HG03175 (cell line): ENCODE measurements around the gene TRNT1.

Source experiments
- ATAC-seq: cut with Tn5 transposase; IDR thresholded peaks from one replicate; pipeline ENCODE4 v1.9.1; 2021; ENCODE audit warnings: mild to moderate bottlenecking, moderate library complexity; ENCODE audit not compliant: unreplicated experiment

Gene TRNT1

DNA sequence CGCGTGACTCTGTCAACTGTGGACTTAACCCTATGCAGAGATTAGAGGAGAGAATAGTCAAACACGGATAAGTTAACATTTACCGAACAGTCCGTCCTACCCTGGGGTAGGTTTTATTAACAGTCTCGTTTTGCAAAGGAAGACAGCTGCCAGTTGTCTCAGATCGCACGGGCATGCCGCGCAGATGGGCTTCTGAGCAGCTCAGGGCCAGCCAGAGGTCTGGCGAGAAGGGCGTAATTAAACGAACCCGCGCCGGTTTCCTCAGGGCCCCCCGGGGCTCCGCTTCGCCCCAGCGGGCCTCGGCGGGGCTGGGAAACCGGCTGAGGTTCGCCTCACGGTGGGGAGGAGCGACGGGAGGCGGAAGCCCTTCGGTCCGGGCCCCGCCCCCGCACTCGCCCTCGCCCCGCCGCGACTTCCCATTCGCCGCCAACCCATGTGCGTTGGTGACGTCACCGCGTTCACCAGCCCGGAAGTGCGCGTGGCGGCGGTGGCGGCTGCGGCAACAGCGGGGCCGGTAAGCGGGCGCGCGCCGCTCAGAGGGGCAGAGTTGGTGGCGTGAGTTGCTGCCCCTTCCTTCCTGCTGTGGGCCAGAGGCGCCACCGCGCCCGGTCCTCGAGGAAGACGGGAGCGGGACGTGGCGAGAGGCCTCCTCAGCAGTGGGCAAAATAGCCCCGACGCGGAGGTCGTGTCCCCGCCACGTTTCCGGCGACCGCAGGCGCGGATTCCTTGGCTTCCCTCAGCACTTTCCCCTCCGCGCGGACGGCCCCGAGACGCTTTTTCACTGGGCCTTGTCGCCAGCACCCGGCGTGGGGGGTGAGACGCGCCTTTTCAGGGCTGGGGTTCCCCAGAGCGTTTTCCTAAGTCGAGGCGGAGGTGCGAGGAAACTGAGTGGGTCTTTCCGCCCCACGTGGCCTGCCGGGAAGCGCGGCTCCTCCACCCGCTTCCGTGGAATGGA, at the start of gene TRNT1:
Gene TRNT1 (plus strand): TSS at position 464 of the 955 bp plus-strand sequence. CDS start 2,101 bp downstream, outside the sequence.
- ATAC-seq: peak; percentile 96

DNA sequence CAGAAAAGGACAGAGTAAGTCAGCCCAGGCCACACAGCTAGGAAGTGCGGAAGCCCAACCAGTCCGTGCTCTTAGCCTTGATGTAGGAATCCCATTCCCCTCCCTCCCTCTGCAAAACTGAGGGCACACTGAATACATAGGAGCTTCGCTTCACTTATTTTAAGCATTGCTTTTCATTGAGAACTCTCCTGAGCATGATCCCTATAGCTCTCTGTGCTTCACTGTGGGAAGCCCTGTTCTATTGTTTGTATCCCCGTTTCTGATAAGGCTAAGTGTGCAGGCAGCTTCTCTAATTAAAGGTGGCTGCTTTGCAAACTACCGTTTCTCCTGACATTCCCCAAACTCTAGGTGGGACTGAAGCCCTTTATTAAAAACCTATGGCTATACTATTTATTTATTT, 46.4 kb upstream of the TRNT1 start:
- ATAC-seq: no peak

DNA sequence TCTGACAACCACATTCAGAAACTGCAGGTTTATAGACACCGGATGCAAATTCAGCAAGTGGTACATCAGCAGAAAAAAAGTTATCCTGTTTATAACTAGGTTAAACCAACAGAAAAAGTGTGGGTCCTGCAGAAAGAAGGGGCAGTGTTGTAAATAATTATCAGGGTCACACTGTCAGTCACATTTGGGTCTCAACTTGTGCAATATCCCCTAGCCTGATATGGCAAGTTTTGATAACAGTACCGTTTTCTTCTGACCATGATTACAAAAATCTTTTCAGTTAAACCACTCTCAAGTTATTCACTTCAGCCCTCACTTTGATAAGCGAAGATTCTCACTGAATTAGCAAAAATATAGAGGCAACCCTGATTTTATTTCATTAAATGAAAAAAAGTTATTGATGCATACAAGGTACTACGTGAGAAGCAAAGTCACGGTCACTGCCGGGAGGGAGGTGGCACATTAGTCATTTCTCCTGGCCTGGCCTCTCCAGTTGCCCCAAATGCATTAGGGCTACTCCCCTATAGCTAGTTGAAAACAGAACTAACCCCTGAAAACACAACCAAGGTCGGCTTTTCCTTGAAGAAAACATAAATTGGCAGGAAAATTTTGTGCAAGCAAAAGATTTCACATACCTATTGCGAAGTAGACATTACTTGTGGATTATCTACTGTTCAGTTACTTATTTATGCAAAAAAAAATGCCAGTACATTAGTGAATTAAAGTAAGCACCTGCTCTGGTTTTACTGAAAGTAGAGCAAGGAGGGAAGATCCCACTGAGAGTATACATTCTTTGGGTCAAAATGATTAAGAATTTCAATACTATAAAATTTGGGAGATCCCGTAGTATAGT, 45.1 kb upstream of the TRNT1 start:
- peak; percentile 52 for ATAC-seq

DNA sequence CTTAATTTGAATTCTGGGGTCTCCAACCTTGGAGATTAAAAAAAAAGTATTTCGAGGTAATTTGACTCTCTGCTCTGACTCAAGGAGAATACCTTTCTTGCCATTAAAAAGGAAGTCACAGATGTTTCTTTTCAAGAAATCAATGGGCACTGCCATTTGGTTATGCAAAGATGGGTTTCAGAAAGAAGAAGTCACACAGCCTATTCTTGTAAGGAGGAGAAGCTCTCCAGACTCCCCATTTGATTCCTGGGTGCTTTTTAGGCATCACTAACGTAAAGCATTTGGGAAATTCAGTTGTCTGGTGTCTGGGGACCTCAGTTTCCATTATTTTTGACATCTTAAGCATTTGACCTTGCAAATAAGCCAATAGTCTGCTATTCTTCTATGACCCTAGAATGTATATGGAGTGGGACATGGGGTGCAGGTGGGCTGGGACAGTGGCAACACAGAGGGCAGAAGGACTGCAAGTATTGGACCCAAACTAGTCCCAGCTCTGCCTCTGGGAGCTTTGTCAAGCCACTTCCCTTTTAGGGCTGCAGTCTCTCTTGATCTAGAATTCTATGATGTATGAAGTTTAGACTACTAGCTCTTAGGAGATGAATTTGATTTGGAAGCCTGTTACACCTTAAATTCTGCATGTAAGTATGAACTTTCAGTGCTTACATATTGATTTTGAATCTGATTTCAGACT, 44.4 kb upstream of the TRNT1 start:
- peak; percentile 61 for ATAC-seq

DNA sequence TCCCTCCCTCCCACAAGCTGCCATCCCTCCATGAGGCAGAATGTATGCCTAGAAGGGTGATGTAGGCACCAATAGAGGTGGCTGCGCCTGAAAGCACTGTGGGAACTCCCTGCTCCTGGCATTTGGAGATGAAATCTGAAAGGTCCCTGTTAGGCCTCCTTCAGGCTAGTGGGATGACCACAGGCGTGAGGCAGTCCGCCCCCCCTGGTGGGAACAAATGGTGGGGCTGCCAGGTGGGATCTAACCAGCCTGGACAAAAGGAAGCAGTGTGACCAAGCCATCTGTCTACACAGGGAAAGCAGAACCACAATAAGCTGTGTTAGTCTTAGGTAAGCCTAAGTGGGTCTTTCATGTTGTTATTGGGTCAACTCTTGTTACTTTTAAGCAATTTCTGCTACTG, 41.9 kb upstream of the TRNT1 start:
- ATAC-seq: no peak

DNA sequence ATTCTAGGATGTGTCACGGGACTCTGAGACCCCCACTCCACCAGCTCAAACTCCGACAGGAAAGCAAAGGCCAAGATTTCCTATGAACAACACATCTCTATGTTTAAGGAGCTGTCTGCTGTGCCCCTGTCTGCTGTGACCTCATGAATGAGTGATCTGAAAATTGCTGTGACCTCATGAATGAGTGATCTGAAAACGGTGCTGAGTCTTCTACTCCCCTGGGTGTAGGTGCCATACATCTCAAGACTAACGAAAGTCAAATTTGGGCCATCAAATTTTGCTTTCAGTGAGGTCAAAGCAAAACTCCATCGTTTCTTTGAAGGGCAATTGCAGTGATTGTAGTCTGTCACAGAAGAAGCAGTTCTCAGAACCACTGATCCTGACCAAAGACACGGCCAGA, 41.0 kb upstream of the TRNT1 start:
- ATAC-seq: no peak

DNA sequence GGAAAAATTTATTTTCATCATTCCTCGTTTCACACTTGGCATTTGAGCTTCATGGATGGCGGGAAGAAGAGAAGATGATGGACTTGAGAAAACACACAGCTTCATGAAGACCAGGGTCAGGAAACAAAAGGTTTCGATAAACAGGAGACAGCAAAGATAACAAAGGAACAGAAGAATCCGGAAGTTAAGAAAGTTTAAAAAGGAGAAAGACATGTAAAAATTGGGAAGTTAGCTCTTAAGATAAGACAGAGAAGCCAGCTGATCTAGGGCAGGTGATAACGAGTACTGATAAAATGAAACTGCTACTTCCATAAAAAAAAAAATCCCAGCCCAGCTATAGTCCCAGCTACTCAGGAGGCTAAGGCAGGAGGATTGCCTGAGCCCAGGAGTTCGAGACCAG, 40.5 kb upstream of the TRNT1 start:
- ATAC-seq: no peak

DNA sequence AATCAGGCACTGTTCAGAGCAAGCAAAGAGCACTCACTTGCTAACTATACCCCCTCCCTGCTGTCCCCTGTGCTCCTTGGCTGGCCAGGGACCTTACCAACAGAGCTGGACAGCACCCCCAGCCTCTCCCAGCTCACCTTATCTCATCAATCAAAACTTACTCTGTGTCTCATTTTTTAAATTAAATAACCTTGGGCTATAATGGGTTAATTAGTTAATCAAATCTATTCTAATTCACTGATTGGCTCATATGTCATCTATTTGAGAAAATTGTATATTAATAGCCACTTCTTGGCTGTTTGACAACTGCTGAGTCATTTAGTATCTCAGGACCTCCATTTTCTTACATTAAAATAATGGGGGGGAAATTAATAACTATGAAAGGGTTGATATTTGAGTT, 39.5 kb upstream of the TRNT1 start:
- ATAC-seq: no peak

DNA sequence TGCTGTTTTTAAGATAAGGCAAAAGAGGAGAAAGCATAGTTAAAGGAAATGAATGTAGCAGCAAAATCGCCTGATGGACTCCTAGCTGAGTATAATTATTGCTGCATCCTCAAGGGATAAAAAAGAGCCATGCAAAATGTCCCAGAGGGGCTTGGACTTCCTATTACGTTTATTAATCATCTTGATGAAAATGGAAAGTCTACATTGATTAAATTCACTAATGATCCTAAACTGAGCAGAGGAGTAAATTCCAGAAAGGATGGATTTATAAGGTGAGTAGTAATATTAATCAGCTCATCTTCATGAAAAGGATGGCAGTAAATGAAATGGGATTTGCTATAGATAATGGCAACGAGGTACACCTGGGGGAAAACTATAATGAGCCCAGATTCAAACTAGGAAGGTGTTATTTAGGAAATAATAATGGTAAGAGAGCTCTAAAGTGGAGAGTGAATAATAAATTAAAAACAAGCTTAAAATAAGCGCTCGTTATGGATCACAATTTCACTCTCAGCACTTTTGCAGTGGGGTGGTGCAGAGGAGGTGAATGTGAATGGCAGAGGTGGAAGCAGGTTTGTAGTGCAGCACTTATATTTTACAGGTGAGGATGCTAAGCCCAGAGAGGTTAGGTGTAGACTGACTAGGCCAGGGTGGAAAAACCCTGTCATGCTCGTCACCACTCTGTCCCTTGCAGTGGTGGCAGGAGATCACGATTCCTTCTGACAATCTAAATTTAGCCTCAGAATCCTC, 38.8 kb upstream of the TRNT1 start:
- ATAC-seq: no peak

DNA sequence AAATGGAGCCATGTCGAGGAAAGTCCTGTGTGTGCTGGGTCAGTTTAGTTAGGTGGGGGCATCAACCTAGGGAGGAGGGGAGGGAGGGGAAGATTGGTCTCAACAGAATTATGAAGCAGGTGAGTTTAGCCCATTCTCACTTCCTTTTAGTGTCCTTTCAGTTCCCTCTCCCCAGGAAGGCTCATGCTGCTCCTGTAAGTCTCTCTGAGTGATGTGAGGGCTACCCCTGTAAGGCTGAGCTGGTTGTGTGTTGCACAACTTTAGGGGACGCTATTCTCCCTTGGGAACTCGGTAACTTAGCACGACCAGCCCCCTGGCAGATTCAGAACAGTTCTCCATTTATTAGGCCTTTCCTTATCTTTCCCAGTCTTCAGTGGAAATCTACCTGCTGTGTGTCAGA, 37.7 kb upstream of the TRNT1 start:
- ATAC-seq: peak; percentile 97

DNA sequence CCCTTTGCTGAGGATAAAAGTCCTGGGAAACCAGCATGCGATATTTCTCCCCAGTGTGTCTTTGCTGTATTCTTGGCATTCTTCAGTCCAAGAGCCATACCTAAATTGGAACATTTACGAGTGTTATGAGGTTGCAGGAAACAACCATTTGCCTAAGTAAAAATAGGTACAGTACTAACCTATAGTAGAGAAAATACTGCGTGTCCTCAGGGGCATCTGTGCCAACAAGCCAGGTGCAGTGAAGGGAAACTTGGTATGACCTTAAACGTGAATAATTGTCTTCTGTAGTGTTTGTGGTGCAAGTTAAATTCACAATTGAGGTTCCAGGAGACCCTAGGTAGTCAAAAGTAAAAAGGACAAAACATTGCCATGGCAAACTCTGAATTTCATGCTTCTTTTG, 28.8 kb upstream of the TRNT1 start:
- no peak for ATAC-seq

DNA sequence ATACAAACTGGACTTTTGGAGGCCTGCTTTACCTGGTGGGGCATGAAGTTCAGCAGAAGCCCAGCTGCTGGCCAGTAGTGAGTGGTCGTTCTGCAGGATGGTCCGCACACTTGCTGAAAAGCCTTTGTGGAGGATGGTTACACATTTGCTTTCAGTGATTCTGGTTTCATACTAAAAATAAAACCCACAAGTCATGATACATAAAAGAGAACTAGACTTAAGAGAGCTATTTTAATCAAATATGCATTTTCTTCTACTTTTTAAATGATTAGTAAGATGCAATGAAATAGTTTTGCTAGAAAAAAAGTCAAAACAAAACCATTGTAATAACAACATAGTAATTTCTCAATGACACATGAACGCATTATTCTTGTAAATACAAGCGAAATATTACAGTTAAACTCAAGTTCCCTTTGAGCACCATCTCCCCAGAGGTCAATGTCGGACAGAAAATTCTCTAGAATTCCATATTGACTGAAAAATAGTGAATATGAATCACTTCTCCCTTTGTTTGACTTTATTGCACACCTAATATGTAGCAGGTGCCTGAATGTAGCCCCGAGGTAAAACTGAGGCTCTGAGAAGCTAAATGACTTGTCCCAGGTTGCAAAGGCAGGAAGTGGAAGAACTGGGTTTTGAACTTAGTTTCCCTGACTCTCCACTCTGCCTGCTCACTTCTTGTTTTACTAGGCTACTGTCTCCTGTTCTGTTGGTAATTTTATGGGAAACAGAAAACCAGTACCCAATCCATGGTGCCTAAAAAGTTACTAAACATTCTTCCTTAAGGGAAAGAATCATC, 24.9 kb upstream of the TRNT1 start:
- peak; percentile 42 for ATAC-seq

DNA sequence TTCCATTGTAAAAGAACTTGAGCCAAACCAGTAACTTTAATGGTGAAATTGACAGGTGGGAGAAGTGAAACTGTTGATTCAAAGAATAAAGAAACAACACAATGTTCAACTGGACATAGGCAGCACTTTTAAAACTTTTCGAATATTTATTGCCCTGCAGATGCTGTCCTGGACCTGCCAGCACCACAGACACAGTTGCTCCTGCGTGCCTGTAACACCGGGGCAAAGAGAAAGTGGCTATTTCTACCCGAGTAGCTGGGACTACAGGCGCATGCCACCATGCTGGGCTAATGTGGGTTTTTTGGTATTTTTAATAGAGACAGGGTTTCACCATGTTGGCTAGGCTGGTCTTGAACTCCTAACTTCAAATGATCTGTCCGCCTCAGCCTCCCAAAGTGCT, 24.0 kb upstream of the TRNT1 start:
- ATAC-seq: no peak

DNA sequence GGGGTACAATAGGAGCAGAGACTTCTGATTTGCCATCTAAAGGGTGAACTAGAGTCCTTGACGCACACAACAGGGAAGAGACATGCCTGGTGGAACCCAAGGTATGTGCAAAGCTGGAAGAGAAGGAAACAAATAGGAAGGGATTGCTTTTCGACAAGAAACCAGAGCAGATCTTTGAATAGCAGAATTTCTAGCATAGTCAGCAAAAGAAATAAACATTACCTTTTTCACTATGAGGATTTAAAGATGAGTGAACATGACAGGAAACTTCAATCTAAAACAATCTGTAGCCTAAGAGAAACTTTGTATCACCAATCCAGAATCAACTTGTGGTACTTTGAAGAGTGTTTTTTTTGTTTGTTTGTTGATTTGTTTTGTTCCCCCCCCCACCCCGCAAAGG, 21.5 kb upstream of the TRNT1 start:
- ATAC-seq: no peak

DNA sequence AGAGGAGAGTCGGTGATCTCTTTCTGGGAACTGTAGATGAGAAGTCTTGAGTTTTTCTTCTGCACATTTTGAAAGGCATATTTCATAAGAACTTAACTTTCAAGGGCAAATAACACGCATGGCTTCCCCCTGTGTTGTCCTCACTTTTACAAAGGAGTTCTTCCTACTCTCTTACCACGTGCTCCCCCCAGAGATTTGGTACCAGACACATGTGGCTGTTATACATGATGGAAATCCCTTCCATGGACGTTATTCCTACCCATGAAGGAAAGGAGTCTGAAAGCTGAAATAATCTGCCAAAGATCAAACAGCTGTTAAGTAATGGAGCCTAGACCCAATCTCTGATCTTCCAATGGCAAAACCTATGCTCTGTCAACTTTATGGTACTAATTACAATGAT, 20.9 kb upstream of the TRNT1 start:
- ATAC-seq: no peak

DNA sequence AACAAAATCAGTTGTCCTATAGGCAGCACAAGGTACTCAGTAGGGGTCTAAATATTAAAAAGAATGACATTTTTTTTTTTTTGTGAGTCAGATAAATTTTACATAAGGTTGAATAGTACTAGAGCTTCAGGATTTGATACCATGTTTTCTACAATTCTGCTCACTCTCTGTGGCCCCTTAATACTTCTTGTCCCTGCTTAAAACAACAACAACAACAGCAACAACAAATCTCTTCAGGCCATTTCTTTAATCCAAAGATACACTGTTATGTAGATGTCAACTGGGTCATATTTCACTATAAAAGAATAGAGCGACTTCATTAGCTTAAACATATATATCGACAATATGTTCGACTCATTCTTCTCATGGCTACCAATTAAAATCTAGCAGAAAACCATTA, 19.6 kb upstream of the TRNT1 start:
- no peak for ATAC-seq

DNA sequence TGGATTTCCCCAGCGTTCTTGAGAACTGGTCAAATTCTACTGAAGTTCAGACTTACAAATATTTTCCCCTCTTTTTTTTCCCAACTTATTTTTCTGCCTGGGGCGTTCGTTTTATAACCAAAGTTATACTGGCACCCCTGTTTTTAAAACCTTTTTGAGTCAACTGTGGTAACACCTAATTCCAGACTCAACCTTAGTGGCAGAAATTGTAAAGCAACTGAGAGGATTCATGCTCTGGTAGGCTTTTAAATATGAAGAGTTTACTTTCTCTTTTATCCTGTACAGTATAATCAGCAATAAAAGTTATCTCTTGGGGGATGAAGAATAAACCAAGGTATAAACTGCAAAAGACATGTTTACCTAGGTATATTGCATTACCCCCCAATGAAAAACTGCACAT, 18.9 kb upstream of the TRNT1 start:
- peak; percentile 32 for ATAC-seq

DNA sequence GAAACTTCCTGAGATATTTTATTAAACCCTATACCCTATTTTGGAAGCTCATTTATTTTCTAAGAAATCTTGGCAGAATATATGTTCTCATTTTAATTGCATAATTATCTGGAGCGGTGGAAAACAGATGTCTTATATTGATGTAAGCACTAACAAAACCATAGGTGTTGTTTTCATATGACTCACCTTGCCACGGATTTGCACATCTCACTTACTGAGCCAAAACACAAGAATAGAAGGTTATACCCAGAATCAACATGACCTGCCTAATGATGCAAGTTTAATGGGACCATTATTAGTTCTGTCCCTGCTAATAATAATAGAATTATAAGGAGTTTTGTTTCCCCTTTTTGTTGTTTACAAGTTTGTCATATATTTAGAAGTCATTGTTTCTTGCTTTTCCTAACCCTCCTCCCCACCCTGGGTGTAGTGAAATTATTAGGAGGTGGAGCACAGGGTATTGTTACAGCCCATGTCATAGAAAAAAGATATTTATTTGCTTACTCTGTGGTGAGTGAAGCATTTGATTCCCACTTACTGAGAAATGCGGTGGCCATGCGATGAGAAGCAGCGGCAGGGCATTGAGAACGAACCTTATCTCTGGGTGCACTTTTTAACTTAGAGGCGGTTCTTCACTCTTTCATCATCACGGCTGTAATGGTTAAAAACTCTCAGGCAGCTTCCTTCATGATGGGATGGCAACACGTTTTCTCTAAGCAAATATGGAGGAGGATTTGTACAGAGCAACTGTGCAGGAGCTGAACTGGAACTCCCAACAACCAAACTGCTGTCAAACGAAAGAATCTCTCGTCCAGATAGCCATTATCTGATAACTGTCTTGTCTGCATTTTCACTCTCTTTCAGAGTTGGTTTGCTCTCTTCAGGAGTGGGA, 17.1 kb upstream of the TRNT1 start:
- ATAC-seq: peak; percentile 85

DNA sequence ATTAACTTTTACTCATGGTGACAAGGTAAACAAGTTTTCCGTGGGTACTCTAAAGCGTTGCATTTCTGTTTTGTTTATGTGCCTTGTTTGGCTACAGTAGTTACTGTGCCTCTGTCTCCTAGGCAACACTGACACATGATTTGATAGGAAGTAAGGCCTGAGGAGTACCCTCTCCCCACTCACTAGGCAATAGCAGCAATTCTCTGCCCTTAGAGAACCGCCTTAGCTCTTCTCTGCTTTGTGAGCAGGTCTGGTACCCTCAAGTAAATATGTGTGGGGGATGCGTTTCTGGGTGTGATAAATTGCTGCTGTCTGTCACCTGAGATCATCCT, 16.5 kb upstream of the TRNT1 start, which contains the start of gene IL5RA:
Gene IL5RA (minus strand): TSS at position 76 of the 332 bp plus-strand sequence. CDS start 5,390 bp downstream, outside the sequence.
- peak; percentile 68 for ATAC-seq
